Erythroblast (primary cell): ENCODE measurements around the gene GPC6.

ENCODE experiments used
- GATA1 ChIP-seq: IDR thresholded peaks from 2 replicates; pipeline ENCODE4 v1.6.1; 2011; ENCODE audit warnings: low read depth, mild to moderate bottlenecking, control low read depth, low read length, moderate library complexity
- POLR2A ChIP-seq: IDR thresholded peaks from 2 replicates; pipeline ENCODE4 v1.6.1; 2011; ENCODE audit warnings: mild to moderate bottlenecking, low read length

DNA sequence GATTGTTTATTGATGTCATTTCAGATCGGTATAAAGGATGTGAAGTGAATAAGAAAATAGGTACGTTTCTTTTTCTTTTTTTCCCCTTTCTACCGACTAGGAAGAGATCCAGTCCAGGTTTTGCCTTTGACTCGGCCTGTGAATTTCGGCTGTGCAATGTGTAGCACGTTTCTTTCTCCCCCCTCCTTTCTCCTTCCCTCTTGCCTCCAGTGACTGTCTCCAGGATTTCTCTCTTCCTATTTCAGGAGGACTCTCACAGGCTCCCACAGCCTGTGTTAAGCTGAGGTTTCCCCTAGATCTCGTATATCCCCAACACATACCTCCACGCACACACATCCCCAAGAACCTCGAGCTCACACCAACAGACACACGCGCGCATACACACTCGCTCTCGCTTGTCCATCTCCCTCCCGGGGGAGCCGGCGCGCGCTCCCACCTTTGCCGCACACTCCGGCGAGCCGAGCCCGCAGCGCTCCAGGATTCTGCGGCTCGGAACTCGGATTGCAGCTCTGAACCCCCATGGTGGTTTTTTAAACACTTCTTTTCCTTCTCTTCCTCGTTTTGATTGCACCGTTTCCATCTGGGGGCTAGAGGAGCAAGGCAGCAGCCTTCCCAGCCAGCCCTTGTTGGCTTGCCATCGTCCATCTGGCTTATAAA, at the start of gene GPC6:
- TF ChIP-seq POLR2A, result no peak
- no peak for TF ChIP-seq GATA1
